Glomerular visceral epithelial cell (primary cell): ENCODE results near the gene ADPRHL1.

Experiments
- DNase-seq: peaks from one replicate; pipeline ENCODE4 v3.0.0-alpha.2; 2016; ENCODE audit errors: extremely low spot score

ADPRHL1 gene

GRCh38 chr13:113350065-113350937 is 103.0 kb downstream of the ADPRHL1 start:
- DNase-seq, result no peak
